ENCODE data around the gene NOS2.

- no peak for TF ChIP-seq POLR2A (IDR thresholded peaks at IDR 0.05; ENCODE audit: low read depth, low read length)
- no peak for TF ChIP-seq POLR2AphosphoS5 (IDR thresholded peaks at IDR 0.05; ENCODE audit: low read depth, low read length)
- no peak for TF ChIP-seq TAF1 (IDR thresholded peaks at IDR 0.05; ENCODE audit: borderline replicate concordance, low read depth, low read length)
Measured at GRCh38 chr17:27802033-27802432, 1.7 kb upstream of the NOS2 start.

Measured in GM12892 (cell line).